Sigmoid colon (tissue), 3 donors: ENCODE data around the gene PTPRD.

Source experiments
- POLR2A ChIP-seq, 2 donors: fragments of 450-650 bp; IDR thresholded peaks; one replicate each; pipeline ENCODE4 v1.6.1; 2016; ENCODE audit warnings: antibody characterized with exemption in 2 of 2, mild to moderate bottlenecking in 2 of 2, moderate library complexity in 2 of 2
- TF ChIP-seq, protein P1 (sequence below), 4 experiments: fragments of 450-650 bp in 3 of 4; fragments of 200-600 bp in 1 of 4; IDR thresholded peaks; one replicate each; pipeline ENCODE4 v1.5.1; 2016 to 2019; ENCODE audit warnings: antibody characterized with exemption in 4 of 4, mild to moderate bottlenecking in 3 of 4, moderate library complexity in 2 of 4

DNA sequence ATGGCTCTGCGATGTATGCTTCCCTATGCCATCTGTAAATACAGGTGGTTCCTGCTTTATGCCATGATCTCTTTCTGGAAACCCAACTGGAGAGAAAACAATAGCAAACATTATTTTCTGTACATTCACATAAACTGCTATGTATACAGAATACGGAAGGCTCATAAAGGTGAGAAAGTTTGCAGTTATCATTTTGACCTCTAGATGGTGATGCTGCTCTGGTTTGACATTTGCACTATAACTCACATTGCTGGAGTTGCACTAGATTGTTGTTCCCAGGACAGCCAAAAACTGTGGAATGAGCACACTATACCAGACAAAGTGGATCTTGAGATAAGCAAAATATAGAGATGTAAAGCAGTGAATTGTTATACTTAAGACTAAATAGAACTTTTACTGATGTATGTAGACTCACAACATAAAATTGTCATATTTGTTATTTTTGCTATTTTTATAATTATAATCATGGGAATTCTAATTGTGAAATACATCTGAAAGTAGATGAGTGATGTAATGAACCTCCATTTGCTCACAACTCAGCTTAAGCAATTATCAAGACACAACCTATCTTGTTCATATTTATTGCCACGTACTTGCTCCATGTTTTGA, 246.5 kb downstream of the PTPRD start:
- TF ChIP-seq, protein P1, sequence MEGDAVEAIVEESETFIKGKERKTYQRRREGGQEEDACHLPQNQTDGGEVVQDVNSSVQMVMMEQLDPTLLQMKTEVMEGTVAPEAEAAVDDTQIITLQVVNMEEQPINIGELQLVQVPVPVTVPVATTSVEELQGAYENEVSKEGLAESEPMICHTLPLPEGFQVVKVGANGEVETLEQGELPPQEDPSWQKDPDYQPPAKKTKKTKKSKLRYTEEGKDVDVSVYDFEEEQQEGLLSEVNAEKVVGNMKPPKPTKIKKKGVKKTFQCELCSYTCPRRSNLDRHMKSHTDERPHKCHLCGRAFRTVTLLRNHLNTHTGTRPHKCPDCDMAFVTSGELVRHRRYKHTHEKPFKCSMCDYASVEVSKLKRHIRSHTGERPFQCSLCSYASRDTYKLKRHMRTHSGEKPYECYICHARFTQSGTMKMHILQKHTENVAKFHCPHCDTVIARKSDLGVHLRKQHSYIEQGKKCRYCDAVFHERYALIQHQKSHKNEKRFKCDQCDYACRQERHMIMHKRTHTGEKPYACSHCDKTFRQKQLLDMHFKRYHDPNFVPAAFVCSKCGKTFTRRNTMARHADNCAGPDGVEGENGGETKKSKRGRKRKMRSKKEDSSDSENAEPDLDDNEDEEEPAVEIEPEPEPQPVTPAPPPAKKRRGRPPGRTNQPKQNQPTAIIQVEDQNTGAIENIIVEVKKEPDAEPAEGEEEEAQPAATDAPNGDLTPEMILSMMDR (IDR thresholded peaks at IDR 0.05) = peak in 3 of 4 experiments; percentile 13 to 38 (median 28)
- TF ChIP-seq POLR2A (IDR thresholded peaks at IDR 0.05) = no peak
